ENCODE measurements around the gene RIMS3.

DNA sequence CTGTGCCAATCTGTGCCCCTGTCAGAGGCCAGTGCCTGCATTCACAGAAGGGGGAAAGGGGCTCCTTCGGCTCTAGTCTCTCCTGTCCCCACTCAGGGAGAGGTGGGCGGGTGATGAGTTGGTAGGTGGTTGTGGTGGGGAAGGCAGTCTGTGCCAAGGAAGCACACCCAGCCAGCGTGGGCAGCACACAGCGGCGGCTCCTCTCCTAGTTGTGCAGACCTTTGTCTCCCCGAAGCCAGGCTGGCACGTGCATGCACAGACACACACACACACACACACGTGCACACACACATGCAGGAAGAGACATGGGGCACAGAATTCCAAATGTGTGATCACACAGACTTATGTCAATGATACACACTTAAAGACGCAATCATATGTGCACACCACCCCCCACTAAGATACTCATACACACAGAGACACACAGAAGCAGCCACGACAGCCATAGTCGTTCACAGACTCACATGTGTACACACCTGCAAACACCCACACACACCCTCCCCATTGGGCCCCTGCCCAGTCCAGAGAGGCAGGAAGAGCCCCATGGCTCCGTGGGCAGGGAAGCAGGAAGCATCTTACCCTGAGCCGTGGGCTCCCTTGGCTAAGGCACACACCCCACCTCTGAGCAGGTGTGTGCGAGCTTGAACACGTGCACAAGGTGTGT, 16.4 kb downstream of the RIMS3 start:
- TF ChIP-seq, protein P1, sequence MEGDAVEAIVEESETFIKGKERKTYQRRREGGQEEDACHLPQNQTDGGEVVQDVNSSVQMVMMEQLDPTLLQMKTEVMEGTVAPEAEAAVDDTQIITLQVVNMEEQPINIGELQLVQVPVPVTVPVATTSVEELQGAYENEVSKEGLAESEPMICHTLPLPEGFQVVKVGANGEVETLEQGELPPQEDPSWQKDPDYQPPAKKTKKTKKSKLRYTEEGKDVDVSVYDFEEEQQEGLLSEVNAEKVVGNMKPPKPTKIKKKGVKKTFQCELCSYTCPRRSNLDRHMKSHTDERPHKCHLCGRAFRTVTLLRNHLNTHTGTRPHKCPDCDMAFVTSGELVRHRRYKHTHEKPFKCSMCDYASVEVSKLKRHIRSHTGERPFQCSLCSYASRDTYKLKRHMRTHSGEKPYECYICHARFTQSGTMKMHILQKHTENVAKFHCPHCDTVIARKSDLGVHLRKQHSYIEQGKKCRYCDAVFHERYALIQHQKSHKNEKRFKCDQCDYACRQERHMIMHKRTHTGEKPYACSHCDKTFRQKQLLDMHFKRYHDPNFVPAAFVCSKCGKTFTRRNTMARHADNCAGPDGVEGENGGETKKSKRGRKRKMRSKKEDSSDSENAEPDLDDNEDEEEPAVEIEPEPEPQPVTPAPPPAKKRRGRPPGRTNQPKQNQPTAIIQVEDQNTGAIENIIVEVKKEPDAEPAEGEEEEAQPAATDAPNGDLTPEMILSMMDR (IDR thresholded peaks at IDR 0.05) = no peak
- TF ChIP-seq CREB1 (CRISPR knock-in tag; IDR thresholded peaks at IDR 0.05) = no peak

Measured in WTC11 (cell line).